Right ventricle myocardium superior (tissue), 1 donor: ENCODE measurements around the gene RIMS4. TPM values are rescaled to one million over a fixed set of nuclear protein-coding genes. Genes with fewer than 3 reads are reported as not detected.

Experiments used
- ATAC-seq: fragments of 200-7000 bp; cut with Tn5 transposase; one replicate; pipeline ENCODE4 v1.9.1; 2020; ENCODE audit warnings: mild to moderate bottlenecking; ENCODE audit not compliant: poor library complexity
- DNase-seq: peaks from one replicate; pipeline ENCODE4 v3.0.0-alpha.2; 2020
- intact Hi-C: fragments of 100-400 bp; cut with DNase I; formaldehyde crosslinking; loops from one replicate; pipeline ENCODE4 v1.11.2; 2022
- long read RNA-seq: library from polyadenylated mRNA; unstranded; transcript quantifications from one replicate; pipeline ENCODE4 v2.0.0, GENCODE V29; 2021
- total RNA-seq: library from RNA; stranded (reverse); fragmentation: NEBNext Ultra II Directional; extraction: Animal tissue kit (Norgen Biotek cat#: 25700); gene quantifications from one replicate; pipeline ENCODE4 v1.2.1, GENCODE V29; 2021
- donor health status: DM: no; HTN: yes; CAD: no; lungs with severe emphysema.

The RIMS4 gene
- total RNA-seq, result 0.13 TPM
- long read RNA-seq, result 0 reads

DNA sequence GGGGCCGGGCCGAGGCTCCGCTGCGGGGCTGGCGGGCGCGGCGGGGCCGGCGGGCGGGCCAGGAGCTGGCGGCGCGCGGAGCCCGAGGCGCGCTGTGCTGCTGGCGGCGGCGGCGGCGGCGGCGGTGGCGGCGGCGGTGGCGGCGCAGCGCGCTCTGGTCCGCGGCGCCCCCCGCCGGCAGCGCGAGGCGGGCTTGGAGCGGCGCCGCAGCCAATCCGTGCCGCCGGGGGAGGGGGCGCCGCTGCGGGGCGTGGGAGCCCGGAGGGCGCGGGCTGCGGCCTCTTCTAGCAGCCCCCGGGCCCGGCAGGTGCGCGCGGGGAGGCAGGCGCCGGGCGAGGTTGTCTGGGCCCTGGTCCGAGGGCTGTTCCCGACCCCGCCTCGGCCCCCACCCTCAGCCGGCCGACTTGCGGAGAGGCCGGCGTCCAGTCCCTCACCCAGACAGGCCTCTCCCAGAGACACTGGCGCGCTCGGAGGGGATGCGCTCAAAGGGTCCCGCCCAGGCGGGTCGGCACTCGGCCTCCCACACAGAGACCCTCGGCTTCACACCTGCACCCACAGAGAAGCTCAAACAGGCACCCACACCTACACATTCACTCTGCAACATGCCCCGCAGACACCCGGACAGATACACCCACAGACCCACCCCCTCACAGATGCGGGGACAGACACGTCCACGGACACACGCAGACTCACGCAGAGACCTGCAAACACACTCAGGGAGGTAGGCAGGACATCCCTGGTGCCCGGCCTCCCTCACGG, at the start of gene RIMS4:
Gene RIMS4 (minus strand): TSS at position 156 of the 759 bp plus-strand sequence. CDS start 275 bp downstream, outside the sequence.
- DNase-seq (no peak), ATAC-seq (no peak)
- intact Hi-C loops, result no loop called here

DNA sequence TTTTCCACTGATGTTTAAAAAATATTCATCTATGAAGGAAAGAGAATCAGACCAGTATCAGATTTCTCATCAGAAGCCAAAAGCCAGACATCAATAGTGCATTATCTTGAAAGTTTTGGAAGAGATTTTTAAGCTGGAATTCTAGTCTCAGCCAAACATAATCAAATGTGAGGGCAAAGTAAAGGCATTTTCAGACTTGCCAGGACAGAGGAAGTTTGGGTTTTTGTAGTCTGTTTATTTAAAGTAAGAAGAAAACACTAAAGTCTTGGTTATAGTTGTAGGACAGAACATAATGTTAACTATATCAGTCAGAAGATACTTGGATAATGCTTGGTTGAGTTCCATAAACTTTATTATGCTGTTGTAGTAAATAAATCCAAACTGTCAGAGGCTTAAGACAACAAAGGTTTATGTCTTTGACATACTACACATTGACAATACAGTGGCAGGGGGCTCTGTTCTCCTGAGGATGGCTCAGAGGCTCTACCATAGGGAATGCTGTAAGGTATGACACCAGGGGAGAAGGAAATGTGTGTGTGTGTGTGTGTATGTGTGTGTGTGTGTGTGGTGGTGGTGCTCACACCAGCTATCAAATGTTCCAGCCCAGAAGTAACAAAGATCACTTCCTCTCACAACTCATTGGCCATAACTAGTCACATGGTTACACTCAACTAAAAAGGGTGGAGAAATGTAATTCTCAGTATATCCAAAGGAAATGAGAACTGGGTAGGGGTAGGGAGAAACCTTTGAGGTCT, 48.4 kb upstream of the RIMS4 start:
- no peak for ATAC-seq
- no peak for DNase-seq
- intact Hi-C loops, result no loop called here

DNA sequence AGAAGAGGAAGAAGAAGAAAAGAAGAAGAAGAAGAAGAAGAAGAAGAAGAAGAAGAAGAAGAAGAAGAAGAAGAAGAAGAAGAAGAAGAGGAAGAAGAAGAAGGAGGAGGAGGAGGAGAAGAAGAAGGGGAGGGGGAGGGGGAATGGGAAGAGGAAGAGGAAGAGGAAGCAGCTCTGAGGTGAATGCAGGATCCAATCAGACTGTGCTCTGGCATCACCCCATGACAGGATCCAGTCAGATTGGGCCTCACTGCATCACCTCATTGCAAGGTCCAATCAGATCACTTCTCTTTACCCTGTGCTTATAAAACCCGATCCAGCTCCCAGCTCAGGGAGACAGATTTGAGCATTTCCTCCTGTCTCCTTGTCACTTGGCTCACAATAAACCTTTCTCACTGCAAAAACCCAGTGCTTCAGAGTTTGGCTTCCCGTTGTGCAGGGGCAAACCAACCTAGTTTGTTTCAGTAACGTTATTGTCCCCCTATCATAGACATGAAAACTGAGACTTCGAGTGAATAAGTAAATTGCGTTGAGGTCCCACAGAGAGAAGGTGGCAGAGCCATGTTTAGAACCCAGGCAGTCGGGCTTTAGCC, 46.6 kb upstream of the RIMS4 start:
- no peak for DNase-seq
- intact Hi-C loops, result no loop called here
- no peak for ATAC-seq

DNA sequence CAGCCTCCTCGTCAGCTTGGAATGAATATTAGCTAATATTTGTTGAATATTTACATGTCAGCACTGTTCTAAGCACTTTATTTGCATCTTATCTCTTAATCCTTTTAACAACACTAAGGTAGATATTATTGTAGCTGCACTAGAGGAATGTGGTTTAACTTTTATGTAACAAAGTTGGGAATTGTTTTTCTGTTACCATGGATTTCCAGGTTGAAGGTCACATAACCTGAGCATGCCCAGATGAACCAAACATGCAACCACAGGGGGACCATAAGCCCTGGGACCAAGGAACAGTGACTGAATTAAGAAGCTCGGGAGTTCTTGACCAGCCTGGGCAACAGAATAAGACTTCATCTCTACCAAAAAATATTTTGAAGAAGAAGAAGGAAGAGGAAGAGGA, 46.1 kb upstream of the RIMS4 start:
- intact Hi-C loops, result no loop called here
- no peak for ATAC-seq

DNA sequence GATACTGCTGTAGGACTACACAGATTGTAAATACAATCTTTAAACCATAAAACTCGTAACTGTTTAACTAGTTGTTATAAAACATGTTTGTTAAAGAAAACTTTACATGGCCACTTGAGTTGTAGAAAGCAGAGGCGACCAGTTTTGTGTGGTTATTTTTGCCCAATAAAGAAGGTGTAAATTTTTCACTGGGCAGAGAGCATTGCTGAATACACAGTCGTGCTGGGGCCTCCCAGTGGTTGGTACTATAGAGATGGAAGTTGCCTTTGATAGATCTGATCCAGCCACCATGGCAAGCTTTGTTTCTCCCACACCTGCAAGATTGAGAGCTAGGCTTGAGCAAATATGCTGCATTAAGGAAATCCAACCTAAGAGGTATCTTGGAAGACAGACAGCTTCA, 41.2 kb upstream of the RIMS4 start:
- intact Hi-C loops, result no loop called here
- ATAC-seq, result no peak

More for the DNA sequence above, 46.1 kb upstream of the RIMS4 start:
- DNase-seq, result no peak

DNA sequence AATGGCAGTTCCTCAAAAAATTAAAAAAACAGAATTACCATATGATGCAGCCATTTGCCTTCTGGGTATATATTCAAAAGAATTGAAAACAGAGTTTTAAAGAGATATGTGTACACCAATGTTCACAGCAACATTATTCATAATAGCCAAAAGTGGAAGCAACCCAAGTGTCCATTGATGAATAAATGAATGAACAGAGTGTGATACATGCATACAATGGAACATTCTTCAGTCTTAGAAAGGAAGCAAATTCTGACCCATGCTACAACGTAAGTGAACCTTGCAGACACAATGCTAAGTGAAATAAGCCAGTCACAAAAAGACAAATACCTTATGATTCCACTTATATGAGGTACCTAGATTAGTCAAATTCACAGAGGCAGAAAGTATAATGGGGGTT, 40.5 kb upstream of the RIMS4 start:
- ATAC-seq (no peak), DNase-seq (no peak)
- intact Hi-C loops, result no loop called here

More for the DNA sequence above, 41.2 kb upstream of the RIMS4 start:
- no peak for DNase-seq

DNA sequence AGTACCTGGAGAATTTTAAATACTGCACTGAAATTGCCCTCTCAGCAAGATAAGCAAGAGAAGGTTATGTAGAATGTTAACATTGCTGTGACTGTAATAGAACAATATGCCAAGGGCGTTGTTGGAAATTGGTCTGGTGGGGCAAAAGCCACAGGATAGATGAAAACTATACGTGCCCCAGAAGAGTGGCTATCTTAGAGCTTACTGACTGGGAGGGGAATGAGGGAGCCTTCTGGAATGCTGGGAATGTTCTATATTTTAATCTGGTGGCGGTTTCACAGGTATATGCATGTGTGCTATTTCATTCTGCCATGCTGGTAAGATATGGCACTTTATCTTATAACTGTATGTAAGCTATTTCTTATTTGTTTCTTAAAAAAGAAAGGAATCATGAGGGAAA, 39.9 kb upstream of the RIMS4 start:
- intact Hi-C loops, result no loop called here
- DNase-seq (no peak), ATAC-seq (no peak)

DNA sequence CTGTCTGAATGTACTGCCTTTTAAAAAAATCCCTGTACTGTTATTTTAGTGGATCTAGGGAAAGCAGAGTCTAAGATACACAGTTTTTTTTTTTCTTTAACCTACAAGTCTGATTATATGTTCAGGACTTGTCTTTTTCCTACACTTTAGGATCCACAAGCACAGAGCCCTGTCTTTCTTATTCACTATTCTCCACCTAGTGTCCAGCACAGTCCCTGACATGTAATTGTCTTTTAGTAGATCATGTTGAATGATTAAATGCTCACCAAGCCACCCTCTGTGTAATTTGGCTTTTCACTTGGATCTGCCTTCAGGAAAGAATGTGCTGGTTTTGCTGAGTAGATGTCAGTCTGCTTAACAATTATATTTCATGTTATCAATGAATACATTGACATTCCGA, 39.4 kb upstream of the RIMS4 start:
- intact Hi-C loops, result no loop called here
- no peak for ATAC-seq
- no peak for DNase-seq

DNA sequence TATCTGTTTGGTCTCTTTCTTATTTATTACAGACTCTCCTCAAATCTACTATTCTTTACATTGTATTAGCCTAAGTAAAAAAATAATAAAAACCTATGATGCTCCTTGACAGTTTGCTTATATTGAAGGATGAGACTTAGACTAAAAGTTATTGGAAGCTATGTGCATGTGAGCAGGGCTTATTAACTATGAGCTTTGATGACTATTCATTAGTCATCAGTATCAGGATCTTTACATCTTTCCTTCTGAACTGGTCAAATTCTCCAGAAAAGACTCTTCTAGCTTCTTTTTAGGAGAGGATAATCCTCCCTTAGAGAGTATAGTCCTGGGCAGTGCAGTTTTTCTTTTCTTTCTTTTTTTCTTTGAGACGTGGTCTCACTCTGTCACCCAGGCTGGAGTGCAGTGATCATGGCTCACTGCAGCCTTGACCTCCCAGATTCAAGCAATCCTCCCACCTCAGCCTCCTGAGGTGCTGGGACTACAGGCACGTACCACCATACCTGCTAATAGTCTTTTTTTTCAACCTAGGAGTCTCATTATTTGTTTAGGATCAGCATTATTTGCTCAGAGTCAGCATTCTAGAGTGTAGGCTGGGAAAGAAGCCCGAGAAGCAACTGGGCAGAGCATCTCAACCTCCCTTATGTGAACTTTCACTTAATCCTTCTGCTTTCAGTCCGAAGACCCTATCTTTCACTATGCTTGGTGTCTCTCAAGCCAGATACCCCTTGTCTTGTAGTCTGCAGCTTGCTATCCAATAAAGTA, 38.1 kb upstream of the RIMS4 start:
- ATAC-seq (no peak), DNase-seq (no peak)
- intact Hi-C loops, result no loop called here

DNA sequence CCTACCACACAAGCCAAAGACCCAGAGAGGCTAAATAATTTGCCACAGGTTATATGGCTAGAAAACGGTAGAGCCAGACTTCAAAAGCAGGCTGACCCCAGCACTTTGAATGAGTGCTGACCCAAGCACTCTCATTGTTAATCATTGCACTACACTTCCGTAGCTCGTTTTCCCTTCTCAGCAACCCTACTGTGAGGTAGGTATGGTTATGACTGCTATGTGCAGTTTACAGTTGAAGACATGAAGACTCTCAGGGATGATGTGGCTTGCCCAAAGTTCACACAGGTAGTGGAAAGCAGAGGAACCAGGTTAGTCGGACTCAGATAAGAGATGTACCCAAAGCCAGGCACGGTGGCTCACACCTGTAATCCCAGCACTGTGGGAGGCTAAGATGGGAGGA, 33.5 kb upstream of the RIMS4 start:
- no peak for DNase-seq
- no peak for ATAC-seq
- intact Hi-C loops, result no loop called here

DNA sequence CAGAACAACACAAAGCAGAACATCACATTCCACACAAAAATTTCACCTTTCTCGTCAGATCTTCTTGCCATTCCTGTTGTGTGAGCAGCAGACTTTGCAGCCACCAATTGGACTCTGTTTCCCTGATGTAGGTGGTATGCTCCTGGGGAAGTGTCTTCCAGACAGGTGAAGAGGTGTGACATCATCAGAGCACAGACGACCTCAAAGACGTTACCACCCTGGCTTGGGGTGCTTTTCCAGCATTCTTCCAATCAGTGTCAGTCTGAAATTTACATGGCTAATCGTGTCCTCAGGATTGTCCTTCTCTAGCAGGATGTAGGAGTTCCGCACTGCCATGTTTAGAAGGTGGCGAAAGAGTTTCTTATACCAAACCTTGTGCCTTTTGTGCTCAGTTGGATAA, 31.6 kb upstream of the RIMS4 start:
- no peak for ATAC-seq
- intact Hi-C loops, result no loop called here
- DNase-seq, result no peak

DNA sequence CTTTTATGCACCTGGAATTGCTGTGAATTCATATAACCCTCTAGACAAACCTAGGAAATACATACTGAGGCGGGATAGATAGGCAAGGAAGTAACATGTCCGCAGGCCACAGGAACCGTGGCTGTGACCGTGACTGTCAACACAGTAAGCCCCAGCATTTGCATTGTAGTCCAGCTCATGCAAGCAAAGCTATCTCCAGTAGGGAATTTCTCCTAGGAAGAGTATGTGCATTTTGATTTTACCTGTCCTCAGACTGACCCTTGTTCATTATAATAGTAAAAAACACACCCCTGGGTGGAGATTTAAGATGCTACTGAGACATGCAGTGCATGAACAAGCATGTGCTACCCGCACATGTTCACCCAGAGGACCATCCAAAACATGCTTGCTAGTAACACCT, 30.5 kb upstream of the RIMS4 start:
- ATAC-seq (no peak), DNase-seq (no peak)
- intact Hi-C loops, result no loop called here

DNA sequence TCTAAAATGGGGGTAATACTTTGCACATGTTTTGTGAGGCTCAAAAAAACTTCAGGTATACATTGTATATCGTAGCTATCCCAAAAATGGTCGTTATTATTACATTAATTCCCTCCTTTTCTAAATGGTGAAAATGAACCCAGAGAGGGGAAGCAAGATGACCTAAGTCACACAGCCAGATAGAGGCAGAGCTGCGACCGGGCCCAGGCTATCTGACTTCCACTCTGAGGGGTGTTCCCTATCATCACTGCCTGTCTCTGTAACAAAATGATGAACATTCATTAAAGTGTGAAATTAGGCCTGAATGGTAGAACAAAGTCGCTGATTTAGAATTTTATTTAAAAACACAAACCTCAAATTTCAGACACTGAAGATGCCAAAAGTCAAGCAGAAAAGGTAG, 29.1 kb upstream of the RIMS4 start:
- DNase-seq, result no peak
- intact Hi-C loops, result no loop called here
- ATAC-seq, result no peak

DNA sequence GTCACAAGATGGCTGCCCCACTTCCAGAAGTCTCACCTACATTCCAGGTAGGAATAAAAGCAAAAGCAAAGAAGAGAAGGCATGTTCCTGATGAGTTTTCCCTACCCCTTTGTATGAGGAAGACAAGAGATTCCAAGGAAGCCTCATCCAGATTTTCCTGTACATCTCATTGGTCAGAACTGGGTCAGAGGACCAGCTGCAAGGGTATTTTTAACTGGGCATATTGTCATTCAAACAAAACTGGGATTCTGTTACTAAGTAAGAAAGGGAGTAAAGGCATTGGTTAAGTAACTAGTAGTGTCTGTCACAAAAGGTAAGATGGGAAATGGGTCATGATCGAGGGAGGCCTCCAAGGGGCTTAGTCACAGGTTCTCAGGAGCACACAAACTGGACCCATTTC, 28.2 kb upstream of the RIMS4 start:
- ATAC-seq, result no peak
- intact Hi-C loops, result no loop called here
- DNase-seq, result no peak

DNA sequence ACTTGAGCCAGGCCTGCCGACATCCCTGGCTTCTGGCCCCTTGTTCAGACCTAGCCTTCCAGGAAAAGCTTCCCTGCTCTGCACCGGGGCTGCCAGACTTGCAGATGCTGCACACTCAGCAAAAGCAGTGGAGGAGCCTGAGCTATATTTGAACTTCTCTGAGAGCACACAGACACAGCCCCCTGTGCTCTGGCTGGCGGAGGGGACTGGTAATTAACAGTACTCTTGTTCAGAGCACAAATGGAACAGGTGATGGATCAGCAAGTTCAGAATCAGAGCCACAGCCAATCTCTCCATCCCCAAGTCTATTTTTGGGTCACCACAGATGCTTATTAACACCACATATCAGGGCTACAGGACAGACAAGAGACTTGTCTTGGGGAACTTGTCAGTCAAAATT, 27.6 kb upstream of the RIMS4 start:
- intact Hi-C loops, result no loop called here
- no peak for ATAC-seq
- DNase-seq, result no peak

DNA sequence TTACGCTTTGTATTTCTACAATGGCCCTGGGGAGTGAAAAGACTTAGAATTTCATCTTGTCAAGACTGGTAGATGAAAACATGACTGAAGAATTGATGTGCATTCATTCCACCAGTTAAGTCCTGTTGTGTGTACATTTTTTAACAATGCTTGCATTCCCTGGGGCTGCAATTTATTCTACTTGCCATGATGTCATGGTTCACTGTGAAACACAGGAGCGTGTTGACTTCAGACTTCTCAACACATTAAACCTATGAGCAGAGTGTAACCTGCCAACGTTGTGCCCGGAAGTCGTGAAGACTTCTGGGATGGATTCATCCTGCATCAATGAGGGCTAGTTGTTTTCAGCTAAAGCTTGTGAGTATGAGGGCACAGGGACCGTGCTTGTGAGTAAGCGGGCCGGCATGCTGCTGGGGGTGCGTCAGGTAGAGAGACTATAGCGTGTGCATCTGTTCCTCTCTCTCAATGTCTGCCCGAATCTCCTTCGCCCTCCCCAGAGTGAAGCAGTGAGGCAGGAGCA, 26.3 kb upstream of the RIMS4 start:
- no peak for ATAC-seq
- intact Hi-C loops, result no loop called here

DNA sequence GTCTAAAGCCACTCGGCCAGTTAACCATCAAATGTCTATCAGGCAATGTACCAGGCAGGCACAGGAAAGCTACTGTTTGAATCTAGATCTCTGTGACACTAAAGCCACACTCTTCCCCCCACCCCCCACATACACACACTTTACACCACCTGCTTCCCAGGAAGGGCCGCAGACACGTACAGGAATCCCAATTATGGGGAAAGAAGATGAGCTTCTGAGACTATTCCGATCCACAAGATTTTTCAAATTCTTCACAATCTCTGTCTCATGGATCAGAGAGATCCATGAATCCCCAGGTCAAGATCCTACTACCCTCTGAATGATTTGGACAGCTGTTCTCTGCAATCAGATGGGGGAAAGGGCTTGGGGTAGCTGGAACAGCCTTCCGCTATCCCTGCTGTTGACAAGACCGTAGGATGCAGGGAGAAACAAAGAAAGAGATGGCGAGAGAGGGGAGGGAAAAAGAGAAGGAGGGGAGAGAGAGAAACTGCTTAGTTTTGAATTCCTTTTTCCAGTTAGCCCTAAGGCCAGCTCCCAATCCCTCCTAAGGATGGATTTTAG, 25.4 kb upstream of the RIMS4 start:
- DNase-seq, result no peak
- ATAC-seq, result no peak
- intact Hi-C loops, result no loop called here

More for the DNA sequence above, 26.3 kb upstream of the RIMS4 start:
- DNase-seq, result no peak

DNA sequence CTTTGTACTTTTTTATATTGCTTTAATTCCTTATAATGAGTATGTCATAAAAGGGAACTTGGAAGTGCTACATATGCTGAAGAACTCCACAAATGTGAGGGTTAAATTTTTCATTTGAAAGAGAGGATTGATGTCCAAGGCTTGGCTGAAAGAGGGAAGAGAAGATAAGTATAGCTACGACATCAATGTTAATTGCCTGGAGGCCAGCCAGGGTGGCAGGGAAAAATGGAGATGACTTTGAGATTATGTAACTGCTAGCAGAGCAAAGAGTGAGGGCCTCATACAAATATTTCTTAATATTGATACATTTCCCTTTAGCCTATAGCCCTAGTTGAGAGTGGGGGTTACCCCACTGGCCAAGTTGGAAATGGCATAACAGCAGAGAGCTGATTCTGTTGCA, 24.8 kb upstream of the RIMS4 start:
- ATAC-seq (no peak), DNase-seq (no peak)

DNA sequence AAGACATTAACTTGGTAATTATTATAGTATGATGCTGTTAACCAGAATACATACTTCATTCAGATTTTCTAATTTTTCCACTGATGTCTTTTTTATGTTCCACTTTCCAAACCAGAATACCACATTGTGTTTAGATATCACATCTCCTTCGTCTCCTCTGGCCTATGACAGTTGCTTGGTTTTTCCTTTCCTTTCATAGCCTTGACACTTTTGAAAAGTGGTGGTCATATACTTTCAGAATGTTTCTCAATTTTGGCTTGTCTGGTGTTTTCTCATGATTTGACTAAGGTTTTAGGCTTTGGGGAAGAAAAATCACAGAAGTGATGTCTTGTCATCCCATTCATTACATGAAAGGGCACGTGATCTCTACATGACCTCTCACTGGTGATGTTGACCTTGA, 24.3 kb upstream of the RIMS4 start:
- intact Hi-C loops, result no loop called here
- no peak for ATAC-seq

More for the DNA sequence above, 24.8 kb upstream of the RIMS4 start:
- intact Hi-C loops, result no loop called here

More for the DNA sequence above, 24.3 kb upstream of the RIMS4 start:
- DNase-seq, result no peak
